RKO (cell line): ENCODE results near the gene ROBO2.
A peak's percentile ranks its signal among the peaks of the same experiment; 100 is the strongest.

Experiments
- DNase-seq: peaks from one replicate; pipeline ENCODE4 v3.0.0-alpha.2; 2016; ENCODE audit warnings: low spot score

ROBO2 gene

GRCh38 chr3:77190374-77190773 is 150.5 kb downstream of the ROBO2 start:
- no peak for DNase-seq

GRCh38 chr3:77191014-77191413 is 151.1 kb downstream of the ROBO2 start:
- DNase-seq, result no peak

- DNase-seq, result no peak
Observed at GRCh38 chr3:77191640-77192039, 151.7 kb downstream of the ROBO2 start.

GRCh38 chr3:77195766-77196545 is 156.1 kb downstream of the ROBO2 start:
- no peak for DNase-seq

- DNase-seq, result no peak
Observed at GRCh38 chr3:77197408-77197807, 157.5 kb downstream of the ROBO2 start.

GRCh38 chr3:77203851-77204250 is 164.0 kb downstream of the ROBO2 start:
- no peak for DNase-seq

- DNase-seq, result no peak
Observed at GRCh38 chr3:77204788-77205187, 164.9 kb downstream of the ROBO2 start.

GRCh38 chr3:77207753-77208152 is 167.9 kb downstream of the ROBO2 start:
- DNase-seq, result no peak

- DNase-seq, result no peak
Observed at GRCh38 chr3:77222701-77223100, 182.8 kb downstream of the ROBO2 start.

- no peak for DNase-seq
Observed at GRCh38 chr3:77227567-77227966, 187.7 kb downstream of the ROBO2 start.

- no peak for DNase-seq
Observed at GRCh38 chr3:77232557-77232956, 192.7 kb downstream of the ROBO2 start.

GRCh38 chr3:77234004-77234403 is 194.1 kb downstream of the ROBO2 start:
- DNase-seq, result no peak

- no peak for DNase-seq
Observed at GRCh38 chr3:77236118-77236517, 196.2 kb downstream of the ROBO2 start.

GRCh38 chr3:77240072-77240650 is 200.3 kb downstream of the ROBO2 start:
- no peak for DNase-seq

GRCh38 chr3:77242371-77242770 is 202.5 kb downstream of the ROBO2 start:
- DNase-seq, result no peak

- no peak for DNase-seq
Observed at GRCh38 chr3:77244981-77245380, 205.1 kb downstream of the ROBO2 start.

- DNase-seq, result no peak
Observed at GRCh38 chr3:77247061-77247460, 207.2 kb downstream of the ROBO2 start.

GRCh38 chr3:77247817-77248216 is 207.9 kb downstream of the ROBO2 start:
- DNase-seq, result no peak

- no peak for DNase-seq
Observed at GRCh38 chr3:77248420-77248819, 208.5 kb downstream of the ROBO2 start.

- DNase-seq, result no peak
Observed at GRCh38 chr3:77251136-77251535, 211.2 kb downstream of the ROBO2 start.

- DNase-seq, result peak; percentile 71
Observed at GRCh38 chr3:77254967-77255831, 215.3 kb downstream of the ROBO2 start.

GRCh38 chr3:77256584-77257503 is 216.9 kb downstream of the ROBO2 start:
- DNase-seq, result no peak
